Measurements from ENCODE around the gene CARS1.
"Not testable (repeated sequence)": the region's sequence is repeated elsewhere in the genome, so short reads cannot be mapped to it uniquely, and the experiment has no call there.

The CARS1 gene

DNA sequence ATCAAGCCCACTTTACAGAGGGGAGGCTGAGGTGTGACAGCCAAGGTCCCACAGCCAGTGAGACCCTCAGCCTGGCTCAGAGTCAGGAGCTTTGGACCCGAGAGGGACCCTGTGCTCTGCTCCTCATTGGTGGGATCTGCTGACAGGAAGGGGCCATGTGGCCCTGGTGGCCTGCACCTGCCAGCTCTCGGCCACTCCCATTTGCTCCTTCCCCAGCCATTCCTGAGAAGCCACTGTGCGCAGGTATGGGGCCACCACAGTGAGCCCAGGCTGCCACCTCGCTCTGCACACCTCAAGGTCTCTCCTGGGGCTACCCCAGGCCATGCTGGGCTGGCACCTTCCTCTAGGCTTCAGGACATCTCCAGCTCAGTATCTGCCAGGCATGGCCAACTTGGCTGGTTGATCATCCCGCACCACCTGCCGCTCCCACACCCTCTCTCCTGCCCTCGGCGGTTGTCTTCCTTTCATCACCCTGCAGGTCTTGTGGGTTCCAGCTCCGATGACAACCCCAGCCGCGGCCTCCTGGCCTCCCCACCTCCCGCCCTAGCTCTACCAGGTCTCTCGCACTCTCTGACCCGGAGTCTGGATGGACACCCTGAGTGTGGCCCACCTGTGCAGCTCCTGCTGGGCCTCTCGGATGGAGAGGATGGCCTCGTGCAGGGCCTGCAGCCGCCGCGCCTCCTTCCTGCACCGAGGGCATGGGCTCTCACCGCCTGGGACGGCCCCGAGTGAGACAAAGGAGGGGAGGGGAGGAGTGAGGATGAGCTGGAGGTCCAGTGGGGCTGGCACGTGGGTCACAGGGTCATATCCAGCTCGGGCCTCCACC lies 32.2 kb upstream of the CARS1 start:
- no peak for DNase-seq (ENCODE audit: low spot score)

DNA sequence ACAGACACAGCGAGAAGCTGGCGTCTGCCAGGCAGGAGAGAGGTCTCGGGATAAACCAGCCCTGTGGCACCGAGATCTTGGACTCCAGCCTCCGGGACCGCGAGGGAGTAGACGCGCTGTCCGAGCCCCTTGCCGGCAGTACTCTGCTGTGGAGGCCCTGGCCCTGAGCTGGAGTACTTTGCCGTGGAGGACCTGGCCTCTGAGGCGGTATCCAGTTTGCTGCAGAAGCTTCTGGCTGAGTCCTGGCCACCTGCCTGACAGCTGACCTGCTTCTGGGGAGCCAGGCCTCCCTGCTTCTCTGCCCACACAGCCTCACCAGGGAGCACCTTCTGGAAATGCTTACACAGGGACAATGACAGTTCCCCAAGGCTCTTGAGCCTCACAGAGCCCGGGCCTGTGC lies 31.6 kb upstream of the CARS1 start:
- DNase-seq (ENCODE audit: low spot score) = no peak

DNA sequence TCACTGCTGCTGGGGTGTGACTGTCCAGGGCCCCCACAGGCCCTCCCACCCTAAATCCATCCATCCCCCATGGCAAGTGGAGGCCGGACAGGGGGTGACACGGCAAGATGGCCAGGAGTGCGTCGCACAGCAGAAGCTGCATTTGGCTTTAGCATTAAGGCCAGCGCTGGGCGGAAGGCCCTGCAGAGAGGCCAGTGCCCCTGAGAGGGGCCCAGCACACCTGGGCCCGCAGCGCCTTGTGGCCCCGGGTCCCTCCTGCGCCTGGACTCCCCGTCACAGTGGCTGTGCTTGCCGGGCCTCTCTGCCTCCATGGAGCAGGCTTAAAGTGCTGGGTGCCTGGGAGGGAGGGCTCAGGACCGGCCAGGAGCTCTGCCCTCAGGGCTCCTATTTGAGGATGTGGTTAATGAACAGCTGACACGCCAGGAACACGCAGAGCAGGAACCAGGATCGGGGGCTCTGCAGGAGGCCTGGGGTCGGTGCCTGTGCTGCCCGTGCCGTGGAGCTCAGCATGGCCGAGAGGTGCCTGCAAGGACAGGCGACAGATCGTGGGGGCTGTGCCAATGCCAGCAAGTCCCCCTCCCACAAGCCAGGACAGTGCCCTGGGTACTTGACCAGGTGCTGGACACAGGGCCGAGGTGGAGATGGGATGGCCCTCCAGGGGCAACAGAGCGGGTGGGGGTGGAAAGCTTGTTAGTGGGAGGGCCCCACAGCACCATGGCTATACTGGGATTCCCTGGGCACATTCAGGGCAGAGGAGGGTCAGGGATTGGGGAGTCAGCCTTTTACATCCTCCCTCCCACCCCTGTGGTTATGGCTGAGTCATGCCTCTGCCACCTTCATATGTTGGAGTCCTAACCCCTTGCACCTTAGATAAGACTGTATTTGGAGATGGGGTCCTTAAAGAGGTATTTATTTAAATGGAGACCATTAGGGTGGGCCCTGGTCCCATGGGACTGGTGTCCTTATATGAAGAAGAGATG lies 30.9 kb upstream of the CARS1 start:
- DNase-seq (ENCODE audit: low spot score) = no peak

DNA sequence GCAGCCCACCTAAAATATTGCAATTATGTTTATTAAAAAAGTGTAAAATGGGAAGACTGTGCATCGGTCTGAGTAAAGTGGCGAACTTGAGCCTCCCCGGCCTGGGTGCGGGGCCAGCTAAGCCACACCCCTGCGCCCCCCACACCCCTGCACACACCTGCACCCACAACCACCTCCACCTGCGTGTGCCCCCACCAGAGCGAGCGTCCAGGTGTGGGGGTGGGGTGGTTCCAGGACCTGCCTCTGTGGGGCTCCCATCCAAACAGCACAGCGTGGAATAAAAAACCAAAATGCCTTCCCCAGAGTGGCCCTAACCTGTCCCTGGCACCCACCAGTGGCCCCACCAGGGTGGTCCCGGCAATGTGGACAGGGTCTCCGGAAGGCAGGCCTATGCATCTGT lies 30.1 kb upstream of the CARS1 start:
- DNase-seq (ENCODE audit: low spot score) = no peak

DNA sequence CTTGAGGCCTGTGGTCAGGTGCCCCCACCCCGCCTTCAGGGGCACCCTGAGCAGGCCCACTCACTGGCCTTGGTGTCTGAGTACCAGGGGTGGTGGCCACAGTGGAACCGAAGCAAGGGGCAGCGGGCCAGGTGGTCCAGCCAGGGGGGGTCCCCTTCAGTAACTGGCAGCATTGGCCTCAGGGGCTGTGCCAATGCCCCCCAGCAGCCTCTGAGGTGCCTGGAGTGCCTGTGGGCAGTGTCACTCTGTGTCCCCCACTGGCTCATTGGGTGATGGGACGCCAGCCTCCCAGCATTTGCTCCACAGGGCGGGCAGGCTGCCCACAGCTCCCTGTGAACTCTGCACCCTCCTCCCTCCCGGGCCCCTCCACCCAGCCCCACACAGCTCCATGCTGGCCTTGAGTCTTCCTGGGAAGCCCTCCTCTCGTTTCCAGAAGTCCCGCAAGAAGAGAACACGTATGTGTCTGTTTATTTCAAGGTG lies 29.5 kb upstream of the CARS1 start:
- DNase-seq (ENCODE audit: low spot score) = no peak

DNA sequence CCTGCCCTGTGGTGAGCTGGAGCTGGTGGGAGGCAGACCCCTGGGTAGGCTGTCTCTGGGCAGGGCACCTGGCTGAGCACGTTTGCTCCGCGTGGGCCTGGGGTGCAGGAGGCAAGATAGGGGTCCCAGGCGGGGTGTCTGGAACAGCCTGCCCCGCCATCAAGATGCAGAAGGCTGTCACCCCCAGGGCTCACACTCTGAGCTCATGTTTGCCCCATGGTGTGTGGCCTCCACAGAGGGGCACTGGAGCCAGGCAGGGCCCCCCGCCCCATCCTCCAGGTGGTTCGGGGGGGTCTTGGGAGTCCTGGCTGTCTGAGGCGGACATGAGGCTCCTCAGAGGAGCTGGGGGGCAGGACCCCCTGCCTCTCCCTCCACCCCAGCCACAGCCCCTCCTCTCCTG lies 28.9 kb upstream of the CARS1 start:
- no peak for DNase-seq (ENCODE audit: low spot score)

DNA sequence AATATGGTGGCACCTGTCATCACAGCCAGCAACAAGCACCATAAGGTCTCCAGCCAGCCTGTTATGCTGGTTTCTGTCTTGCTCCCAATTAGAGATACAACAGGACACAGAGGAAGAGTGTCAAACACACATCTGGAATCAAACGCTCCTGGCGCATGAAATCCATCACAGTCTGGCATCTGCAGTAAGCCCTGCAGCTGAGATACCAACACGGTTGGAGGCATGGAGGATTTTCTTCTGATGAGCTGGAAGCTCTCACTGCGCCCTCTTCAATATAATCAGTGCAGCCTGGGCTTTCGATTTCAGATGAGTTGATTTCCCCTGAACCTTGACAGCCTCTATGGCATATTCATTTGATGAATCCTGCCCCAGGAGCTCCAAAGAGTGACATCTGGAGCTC lies 27.8 kb upstream of the CARS1 start:
- DNase-seq (ENCODE audit: low spot score) = no peak

DNA sequence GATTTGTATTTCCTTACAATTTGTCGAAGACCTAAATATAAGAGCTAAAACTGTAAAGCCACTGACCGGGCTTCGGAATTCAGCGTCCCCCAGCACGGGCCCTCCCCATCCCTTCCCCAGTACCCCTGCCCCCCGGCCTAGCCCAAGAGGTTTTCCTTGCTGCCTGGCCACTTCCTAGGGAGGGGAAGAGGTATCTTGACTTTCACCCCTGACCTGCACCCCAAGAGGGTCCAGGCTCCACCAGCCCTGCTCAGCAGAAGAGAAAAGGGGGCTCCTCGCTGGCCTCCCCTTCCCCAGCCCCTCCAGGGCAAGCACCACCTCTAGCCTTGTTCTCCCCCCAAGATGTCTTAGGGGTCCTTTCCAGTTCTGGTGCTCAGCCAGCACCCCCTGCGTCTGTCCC lies 26.1 kb upstream of the CARS1 start:
- DNase-seq (ENCODE audit: low spot score) = no peak

DNA sequence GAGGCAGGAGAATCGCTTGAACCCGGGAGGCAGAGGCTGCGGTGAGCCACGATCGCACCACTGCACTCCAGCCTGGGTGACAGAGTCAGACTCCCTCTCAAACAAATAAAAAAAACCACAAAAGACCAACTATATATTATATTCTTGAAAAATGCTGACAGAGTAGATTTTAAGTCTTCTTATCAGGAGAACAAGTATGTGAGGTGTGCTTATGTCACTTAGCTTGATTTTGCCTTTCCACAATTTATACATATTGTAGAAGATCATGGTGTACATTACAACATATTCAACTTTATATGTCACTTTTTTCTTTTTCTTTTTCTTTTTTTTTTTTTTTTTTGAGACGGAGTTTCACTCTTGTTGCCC lies 24.1 kb upstream of the CARS1 start:
- DNase-seq (ENCODE audit: low spot score) = no peak

DNA sequence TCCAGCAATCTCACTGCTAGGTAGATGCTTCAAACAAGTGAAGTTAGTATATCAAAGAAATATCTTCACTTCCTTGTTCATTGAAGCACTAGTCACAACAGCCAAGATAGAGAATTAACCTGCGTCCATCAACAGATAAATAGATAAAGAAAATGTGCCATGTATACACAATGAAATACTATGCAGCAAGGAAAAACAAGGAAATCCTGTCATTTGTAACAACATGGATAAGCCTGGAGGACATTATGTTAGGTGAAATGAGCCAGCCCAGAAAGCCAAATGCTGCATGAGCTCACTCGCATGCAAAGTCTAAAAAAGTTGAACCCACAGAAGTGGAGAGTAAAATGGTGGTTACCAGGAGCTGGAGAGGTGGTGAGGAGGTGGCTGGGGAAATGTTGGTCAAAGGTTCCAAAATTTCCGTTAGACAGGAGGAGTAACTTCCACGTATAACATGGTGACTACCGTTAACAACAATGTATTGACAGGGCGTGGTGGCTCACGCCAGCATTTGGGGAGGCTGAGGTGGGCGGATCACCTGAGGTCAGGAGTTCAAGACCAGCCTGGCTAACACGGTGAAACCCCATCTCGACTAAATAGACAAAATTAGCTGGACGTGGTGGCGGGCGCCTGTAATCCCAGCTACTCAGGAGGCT lies 23.6 kb upstream of the CARS1 start:
- DNase-seq (ENCODE audit: low spot score) = no peak

DNA sequence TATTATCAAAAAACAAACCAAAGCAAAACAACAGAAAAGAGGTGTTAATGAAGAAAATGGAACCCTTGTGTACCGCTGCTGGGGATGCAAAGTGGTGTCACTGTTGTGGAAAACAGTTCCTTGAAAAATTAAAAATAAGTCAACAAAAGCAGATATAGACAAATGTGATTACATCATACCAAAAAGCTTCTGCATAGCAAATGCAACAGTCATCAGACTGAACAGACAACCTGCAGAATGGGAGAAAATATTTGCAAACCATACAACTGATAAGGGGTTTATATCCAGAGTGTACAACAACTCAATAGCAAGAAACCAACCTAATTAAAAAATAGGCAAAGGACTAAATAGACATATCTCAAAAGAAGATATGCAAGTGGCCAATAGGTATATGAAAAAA lies 22.9 kb upstream of the CARS1 start:
- no peak for DNase-seq (ENCODE audit: low spot score)

DNA sequence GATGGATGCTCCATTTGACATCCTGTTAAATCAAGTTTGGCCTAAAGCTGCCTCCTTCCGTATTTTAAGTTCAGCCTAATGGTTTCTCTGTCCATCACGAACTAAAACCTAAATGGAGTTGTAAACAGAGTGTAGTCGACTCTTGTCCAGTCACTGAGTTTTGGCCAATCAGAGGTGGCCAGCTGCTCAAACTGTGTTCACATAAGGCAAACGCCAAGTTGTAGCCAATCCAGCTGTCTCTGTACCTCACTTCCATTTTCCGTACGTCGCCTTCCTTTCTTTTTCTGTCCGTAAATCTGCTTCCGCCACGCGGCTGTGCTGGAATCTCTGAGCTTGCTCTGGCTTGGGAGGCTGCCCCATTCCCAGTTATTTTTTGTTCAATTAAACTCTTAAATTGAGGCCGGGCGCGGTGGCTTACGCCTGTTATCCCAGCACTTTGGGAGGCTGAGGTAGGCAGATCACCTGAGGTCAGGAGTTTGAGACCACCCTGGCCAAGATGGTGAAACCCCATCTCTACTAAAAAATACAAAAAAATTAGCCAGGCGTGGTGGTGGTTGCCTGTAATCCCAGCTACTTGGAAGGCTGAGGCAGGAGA lies 20.7 kb upstream of the CARS1 start:
- DNase-seq (ENCODE audit: low spot score) = no peak

DNA sequence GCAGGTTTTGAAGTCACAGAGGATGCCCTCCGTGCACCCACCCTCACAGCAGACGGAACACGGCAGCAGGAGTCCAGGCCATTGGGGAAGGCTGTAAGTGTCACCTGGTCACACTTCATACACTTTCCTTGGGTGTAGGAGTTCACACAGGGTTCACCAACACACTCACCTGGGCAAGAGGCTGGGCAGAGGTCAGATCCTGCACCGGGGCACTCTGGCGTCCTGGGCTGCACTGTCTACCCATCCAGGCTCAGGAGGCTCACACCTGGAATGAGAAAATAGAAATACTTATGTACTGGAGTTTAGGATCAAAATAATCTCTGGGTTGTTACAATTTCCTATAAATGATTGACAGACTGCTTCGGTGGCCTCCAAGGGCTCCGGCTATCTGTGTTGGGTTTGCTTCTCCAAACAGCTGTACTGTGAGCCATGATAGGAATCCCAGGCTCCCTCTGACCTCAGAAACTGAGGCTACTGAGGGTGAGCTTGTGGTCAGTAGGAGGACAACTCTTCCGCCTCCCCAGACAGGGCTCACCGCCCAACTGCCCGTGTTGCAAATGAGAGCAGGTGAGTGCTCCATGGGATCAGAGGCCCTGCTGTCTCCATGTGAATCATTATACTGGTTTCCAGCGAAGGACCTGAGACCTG lies 20.1 kb upstream of the CARS1 start:
- no peak for DNase-seq (ENCODE audit: low spot score)

DNA sequence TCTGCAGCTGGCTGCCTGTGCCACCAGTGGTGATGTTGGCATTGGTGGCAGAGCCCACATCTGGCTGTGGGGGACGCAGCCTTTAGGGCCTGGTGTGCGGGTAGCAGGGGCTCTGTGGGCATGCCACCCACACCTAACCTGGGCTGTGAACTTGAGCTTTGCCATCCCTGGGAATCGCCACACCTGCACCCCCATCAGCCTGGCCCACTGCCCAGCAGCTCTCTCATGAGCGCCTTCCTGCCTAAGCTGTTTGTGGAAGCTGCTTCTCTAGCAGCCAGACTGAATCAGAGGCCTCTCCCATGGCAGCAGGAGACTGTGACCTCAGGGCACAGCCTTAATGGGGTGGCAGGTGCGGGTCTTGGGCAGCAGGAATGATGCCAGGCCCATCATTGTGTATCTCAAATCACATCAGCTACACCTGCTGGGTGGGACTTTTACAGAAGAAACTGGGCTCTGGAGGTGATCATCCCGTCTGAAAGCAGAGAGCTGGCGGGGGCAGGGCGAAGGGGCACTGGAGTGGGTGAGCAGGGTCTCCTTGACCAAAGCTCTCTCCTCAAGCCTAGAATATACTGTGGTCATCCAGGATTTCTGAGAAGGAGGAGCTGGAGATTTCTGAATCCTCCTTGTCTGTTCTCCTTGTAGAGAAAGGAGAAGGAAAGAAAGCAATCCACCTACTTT lies 17.8 kb upstream of the CARS1 start:
- no peak for DNase-seq (ENCODE audit: low spot score)

DNA sequence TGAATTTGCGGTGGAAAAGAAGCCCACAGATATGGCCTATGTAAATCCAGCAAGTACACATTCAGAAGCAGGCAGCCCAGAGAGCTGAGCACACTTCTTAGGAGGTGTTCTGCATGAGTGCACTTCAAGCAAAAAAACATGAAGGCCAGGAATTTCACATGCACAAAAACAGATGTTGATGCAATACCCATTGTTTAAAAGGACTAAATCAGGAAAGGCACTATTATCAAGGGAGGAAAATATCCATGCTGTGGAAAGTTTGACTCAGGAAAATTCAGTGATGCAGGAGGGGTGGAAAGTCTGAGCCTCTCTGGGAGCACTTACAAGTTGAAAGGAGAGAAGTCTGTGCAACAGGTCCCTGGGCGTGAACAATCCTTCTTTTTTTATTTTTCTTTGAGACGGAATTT lies 15.8 kb upstream of the CARS1 start:
- no peak for DNase-seq (ENCODE audit: low spot score)

DNA sequence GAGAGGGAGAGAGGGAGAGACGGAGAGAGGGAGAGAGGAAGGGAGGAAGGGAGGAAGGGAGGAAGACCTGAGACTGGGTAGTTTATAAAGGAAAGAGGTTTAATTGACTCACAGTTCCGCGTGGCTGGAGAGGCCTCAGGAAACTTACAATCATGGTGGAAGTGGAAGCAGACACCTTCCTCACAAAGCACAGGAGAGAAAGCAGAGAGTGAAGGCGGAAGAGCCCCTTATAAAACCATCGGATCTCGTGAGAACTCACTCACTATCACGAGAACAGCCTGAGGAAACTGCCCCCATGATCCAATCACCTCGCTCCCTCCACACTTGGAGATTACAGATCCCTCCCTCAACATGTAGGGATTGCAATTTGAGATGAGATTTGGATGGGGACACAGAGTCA lies 12.2 kb upstream of the CARS1 start:
- no peak for DNase-seq (ENCODE audit: low spot score)

DNA sequence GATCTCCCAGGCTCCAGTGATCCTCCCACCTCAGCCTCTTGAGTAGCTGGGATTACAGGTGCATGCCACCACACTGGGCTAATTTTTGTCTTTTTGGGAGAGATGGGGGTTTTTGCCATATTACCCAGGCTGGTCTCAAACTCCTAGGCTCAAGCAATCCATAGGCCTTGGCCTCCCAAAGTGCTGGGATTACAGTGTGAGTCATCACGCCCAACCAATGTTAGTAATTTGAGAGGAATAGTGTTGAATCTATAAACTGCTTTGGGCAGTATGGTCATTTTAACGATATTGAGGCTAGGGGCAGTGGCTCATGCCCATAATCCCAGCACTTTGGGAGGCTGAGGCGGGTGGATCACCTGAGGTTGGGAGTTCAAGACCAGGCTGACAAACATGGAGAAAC lies 9.1 kb upstream of the CARS1 start:
- DNase-seq (ENCODE audit: low spot score) = not testable (repeated sequence)

DNA sequence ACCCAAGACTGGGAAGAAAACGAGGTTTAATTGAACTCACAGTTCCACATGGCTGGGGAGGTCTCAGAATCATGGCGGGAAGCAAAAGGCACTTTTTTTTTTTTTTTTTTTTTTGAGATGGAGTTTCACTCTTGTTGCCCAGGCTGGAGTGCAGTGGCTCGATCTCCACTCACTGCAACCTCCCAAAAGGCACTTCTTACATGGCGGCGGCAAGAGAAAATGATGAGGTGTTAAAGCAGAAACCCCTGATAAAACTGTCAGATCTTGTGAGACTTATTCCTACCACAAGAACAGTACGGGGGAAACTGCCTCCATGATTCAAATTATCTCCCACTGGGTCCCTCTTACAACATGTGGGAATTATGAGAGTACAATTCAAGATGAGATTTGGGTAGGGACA lies 7.5 kb upstream of the CARS1 start:
- not testable (repeated sequence) for DNase-seq (ENCODE audit: low spot score)

DNA sequence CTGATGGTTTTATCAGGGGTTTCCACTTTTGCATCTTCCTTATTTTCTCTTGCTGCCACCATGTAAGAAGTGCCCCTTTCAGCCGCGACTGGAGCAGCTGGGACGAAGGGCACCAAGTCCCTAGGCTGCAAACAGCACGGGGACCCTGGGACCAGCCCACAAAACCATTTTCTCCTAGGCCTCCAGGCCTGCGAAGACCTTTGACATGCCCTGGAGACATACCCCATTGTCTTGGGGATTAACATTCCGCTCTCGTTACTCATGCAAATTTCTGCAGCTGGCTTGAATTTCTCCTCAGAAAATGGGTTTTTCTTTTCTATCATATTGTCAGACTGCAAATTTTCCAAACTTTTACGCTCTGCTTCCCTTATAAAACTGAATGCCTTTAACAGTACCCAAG lies 6.7 kb upstream of the CARS1 start:
- DNase-seq (ENCODE audit: low spot score) = not testable (repeated sequence)

DNA sequence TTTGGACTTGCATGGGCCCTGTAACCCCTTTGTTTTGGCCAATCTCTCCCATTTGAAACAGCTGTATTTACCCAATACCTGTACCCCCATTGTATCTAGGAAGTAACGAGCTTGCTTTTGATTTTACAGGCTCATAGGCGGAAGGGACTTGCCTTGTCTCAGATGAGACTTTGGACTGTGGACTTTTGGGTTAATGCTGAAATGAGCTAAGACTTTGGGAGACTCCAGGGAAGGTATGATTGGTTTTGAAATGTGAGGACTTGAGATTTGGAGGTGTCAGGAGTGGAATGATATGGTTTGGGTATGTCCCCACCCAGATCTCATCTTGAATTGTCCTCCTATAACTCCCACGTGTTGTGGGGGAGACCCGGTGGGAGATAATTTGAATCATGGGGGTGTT lies 6.2 kb upstream of the CARS1 start:
- not testable (repeated sequence) for DNase-seq (ENCODE audit: low spot score)

DNA sequence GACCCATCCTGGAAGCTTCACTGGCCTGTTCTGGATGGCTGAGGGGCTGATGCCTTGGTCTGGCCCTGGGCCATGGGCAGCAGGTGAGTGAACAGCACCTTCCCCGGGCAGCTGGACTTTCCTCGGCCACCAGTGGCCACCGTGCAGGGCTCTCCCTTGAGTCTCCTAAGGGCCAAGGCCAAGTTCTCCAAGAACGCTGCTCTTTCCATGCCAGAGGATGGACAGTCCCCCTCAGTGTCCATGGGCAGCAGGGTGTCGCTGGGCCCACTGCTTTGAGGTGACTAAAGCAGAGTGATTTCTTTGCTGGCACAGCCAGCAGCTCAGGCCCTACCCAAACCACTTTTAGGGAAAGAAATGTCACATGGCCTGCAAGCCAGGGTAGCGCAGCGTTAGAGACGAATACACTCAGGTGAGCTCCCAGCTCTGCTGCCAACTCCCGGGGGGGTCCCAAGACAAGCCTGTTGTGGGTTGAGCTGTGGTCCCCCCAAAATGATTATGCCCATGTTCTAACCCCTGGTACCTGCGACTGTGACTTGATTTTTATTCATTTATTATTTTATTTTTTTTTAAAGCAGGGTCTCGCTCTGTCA lies 3.3 kb upstream of the CARS1 start:
- DNase-seq (ENCODE audit: low spot score) = no peak

Measured in globus pallidus (tissue), 1 donor.